GM03348 (cell line): ENCODE results near the gene BTBD9.

ENCODE experiments used
- DNase-seq: peaks from one replicate; pipeline ENCODE4 v3.0.0; 2012; ENCODE audit warnings: low spot score

Gene BTBD9

GRCh38 chr6:38593998-38594665 lies 45.6 kb downstream of the BTBD9 start:
- no peak for DNase-seq

GRCh38 chr6:38593409-38593808 lies 46.3 kb downstream of the BTBD9 start:
- peak; percentile 23 for DNase-seq

- no peak for DNase-seq
Observed at GRCh38 chr6:38591439-38591838, 48.3 kb downstream of the BTBD9 start.

GRCh38 chr6:38589367-38589720 lies 50.4 kb downstream of the BTBD9 start:
- no peak for DNase-seq

DNA sequence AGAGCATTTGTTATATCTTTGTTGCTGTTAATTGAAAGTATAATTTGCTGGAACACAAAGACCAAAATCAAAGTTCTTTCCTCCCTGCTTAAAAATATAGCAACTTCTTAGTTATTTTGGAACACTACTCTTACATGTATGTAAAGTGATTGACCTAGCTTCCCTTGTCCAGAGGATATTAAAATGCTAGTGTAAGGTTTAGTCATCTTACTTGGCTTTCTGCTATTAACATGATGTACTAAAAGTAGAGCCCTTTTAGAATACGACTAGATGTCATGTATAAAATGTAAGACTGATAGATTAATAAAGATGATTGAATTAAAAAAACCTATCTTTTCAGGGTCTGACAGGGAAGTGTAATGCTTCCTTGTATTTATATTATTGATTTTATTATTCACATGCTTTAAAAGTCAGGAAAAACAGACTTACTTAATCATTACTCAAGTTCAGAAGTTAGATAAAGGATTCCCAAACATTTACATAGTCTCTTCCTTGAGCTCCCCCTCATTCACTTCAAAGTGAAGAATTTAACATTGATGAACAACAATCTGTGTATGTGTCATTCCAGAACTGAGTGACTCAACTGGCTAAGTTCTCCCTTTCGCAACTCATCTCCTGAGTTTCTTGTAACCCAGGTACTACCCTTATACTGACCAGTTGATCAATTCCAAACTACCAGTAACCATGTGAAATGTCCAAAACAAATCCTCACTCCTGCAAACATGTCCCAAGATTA lies 50.9 kb downstream of the BTBD9 start:
- peak; percentile 44 for DNase-seq

- no peak for DNase-seq
Observed at GRCh38 chr6:38587766-38588362, 51.9 kb downstream of the BTBD9 start.

DNA sequence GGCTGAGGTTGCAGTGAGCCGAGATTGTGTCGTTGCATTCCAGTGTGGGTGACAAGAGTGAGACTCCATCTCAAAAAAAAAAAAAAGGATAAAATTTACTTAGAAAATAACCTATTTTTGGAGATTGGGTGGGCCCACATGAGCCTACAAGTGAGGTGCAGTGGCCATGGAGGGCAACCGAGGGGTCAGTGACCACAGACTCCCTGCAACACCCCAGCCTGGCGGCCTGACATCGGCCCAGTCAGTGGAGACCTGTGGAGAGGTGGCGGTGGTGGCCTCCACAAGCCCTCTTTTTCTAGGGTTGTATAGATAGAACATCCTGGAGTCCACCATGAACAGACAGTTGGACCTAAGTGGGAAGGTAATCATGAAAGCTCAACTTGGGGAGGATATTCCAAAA lies 52.7 kb downstream of the BTBD9 start:
- no peak for DNase-seq

DNA sequence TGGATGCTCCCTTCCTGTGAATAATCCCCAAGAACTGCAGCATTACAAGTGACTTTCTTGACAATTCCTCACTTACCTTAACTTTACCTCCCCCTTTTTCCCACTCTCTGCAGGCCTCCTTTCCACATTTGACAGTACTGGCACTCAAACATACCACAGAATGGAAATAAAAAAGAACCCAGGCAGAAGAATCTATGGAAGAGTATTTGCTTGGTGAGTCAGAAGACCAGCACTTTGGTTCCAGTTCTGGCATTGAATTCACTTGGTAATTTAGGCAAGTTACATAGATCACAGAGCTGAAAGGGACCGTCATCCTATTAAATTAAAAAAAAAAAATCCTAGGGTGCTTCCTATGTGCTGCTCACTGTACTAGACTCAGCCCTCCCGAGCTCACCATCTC lies 55.0 kb downstream of the BTBD9 start:
- no peak for DNase-seq

- DNase-seq, result no peak
Observed at GRCh38 chr6:38583523-38583922, 56.2 kb downstream of the BTBD9 start.

DNA sequence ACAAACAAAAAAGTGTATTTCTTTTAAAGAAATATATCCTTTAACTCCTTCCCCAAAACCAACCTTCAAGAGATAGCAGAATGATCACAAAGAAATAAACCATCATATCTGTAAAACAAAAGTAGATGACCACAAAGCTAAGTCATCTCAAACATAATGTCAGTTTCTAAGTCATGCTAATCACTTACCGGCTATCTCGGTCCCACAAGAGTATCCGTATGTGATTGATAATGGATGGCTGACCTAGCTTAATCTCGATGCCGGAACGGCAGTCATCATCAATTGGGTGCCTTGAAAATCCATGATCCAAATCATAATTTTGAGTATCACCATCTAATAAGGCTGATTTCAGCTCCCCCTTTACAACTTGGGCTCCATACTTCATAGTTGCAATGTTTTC lies 59.7 kb downstream of the BTBD9 start:
- no peak for DNase-seq

DNA sequence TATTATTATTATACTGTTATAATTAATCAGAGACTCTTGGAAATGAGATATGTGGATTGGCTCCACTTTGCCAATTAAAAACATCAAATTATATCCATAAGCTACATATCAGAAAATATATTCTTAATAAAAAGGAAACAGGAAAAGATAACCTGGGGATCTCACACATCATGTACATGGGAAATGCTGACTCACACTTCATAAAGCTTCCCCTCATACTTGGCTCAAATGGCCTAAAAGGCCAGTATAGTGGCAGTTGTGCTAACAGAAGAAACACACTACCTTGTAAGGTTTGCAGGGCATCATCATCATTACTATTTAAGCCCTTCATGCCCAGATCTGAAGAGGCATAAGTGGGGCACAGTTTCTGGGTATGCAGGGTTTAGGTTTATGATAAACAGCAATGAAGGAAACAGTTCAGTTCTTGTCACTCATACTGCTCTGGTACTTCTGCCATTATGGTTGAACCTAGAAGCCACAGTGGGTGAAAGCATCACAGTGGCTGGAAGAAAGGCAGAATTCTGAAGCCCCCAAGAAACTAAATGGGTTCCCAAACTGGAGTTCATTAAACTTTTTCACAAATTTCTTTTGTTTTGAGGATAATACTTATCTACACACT lies 60.6 kb downstream of the BTBD9 start:
- DNase-seq, result no peak

GRCh38 chr6:38578075-38578474 lies 61.7 kb downstream of the BTBD9 start:
- no peak for DNase-seq

GRCh38 chr6:38577492-38577891 lies 62.2 kb downstream of the BTBD9 start:
- DNase-seq, result no peak

DNA sequence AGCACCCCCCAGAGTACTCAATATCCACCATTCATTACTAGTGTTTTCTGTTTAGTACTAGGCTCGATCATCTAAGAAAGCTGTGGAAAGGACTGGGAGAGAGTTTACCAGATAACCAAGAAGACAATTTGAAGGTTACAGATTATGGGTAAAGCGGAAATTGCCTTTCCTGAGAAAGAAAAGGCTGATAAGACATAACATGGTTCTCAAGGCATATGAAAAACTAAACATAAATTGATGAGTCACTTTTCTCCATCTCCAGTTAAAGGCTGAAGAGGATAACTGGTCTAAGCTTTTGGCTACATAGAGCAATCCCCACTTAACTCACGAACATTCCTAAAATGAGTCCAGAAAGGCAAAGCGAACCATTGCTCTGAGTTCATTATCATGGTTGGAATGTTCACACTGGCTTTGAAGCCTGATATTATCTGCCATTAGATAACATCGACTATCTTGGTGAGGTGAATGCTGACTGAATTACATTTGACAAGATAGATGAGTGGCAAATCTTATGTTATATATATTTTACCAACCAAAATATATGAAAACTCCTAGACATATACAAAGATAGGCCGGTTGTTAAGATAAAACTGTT lies 65.8 kb downstream of the BTBD9 start:
- DNase-seq, result no peak

DNA sequence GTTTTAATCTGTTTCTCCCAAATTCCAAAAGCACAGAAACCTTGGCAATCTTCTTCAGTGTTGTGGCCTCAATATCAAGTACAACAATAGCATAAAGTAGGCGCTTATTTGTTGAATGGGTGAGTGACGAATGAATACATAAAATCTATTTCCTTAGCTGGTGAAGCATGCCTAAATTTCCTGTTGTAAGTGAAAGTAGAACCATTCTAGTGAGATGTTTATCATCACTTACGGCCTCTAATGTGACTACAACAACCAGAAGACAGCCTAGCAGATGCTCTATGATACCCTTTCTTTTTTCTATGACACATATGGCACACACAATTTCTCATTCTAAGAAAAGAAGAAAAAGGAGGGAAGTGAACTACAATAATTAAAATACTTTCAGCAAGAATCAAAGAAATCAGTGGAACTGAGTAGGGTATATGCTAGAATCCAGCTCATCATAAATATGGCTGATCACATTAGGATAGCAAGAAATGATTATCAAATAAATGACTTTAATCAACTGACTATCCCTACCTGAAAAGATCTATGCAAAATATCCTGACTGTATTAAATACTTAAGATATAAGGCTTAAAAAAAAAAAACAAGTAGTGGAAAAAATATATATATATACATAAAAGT lies 67.4 kb downstream of the BTBD9 start:
- DNase-seq, result no peak

- DNase-seq, result no peak
Observed at GRCh38 chr6:38571721-38572120, 68.0 kb downstream of the BTBD9 start.

- no peak for DNase-seq
Observed at GRCh38 chr6:38570750-38571149, 69.0 kb downstream of the BTBD9 start.

DNA sequence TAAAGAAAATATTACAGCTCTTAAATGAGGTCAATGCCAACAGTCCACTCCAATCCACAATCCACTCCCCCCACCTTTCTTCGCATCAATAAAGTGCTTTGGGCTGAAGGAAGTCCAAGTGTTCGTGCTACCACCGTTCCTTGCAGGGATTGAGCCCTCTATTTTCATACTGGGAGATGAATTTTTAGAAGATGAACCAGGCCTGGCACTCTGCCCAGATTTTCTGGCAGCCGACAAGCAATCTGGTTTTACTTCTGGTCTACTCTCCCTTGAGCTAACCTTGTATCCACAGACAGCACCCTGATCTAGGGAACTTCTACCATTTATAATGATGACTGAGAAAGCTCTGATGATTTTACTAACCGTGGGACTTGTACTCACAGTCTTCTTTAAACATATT lies 72.3 kb downstream of the BTBD9 start:
- peak; percentile 65 for DNase-seq

DNA sequence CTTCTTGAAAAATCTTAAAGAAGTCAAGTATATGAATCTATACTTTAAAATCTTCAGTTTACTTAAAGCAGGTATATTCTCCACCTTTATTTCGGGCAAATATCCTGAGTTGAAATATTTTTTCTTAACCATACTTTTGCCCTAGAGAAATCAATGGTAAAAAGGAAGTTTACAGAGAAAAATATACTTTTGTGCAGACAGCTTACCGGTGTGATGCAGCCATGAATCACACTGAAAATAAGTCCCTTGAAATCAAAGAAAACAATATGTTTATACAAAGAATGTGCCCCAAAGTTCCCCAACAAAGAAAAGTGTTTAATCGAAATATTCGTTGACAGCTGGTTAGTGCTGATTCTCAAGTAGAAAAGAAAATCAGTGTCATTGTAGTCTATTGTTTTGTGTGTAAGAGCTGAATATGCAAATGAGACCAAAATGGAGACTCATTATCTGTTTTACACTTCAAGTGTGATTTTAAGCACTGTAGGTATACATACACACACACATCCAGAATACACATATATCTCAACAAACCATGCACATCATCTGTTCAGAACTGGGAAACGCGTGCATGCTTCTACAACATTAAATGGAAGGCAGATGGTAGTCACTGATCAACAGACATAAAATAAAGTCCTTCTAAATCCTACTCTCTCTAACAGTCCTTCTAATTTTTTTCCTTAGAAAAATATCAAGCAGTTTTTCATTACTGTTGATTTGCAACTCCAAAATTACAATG lies 73.3 kb downstream of the BTBD9 start:
- DNase-seq, result no peak

GRCh38 chr6:38564301-38564700 lies 75.4 kb downstream of the BTBD9 start:
- DNase-seq, result no peak

GRCh38 chr6:38555606-38556005 lies 84.1 kb downstream of the BTBD9 start:
- no peak for DNase-seq
